ENCODE data around the gene SSH3.

GRCh38 chr11:67356864-67357561, 53.7 kb downstream of the SSH3 start:
- TF ChIP-seq CTCF (conservative IDR thresholded peaks at IDR 0.05 in 1 of 2, IDR thresholded peaks at IDR 0.05 in 1 of 2; ENCODE audit: low read depth in 1 of 2, low read length in 2 of 2) (peak; percentile 96 to 97), EZH2 (IDR thresholded peaks at IDR 0.05; ENCODE audit: low read length, missing control alignments) (no peak)

Data from fibroblast of lung (primary cell).